H1 (cell line): ENCODE measurements around the gene TPRX1. TPM values are rescaled to one million over a fixed set of nuclear protein-coding genes. Genes with fewer than 3 reads are reported as not detected.
A peak's percentile ranks its signal among the peaks of the same experiment; 100 is the strongest.

Experiments
- CTCF ChIA-PET: fragments of 300-600 bp; sonication (Branson Sonifier 250); formaldehyde crosslinking; loops from one replicate; lab custom pipeline; 2021; ENCODE audit not compliant: partially characterized antibody; lab: Charles Lee
- POLR2A ChIA-PET: fragments of 300-600 bp; sonication (Branson Sonifier 250); formaldehyde crosslinking; loops from one replicate; lab custom pipeline; 2021; ENCODE audit warnings: inconsistent platforms; ENCODE audit not compliant: partially characterized antibody; lab: Charles Lee
- DNase-seq, 2 experiments: peaks; one replicate each; pipeline versions ENCODE4 v3.0.0 to v3.0.0-alpha.2; 2010 to 2022; ENCODE audit warnings: low spot score in 2 of 2, low read depth in 1 of 2, mixed read lengths in 1 of 2
- FAIRE-seq: peaks from 2 replicates; lab custom pipeline; 2011; peaks lifted over from hg19 to GRCh38; lab: Jason Lieb, UNC
- H2AFZ ChIP-seq: 2 replicates; pipeline ENCODE4 v1.8.1; 2012; ENCODE audit warnings: low read length, inconsistent platforms
- H2AK5ac ChIP-seq: 2 replicates; pipeline ENCODE4 v1.6.1; 2013; ENCODE audit warnings: low read depth, low read length
- H2BK120ac ChIP-seq: replicated peaks from 2 replicates; pipeline ENCODE3; 2013; ENCODE audit warnings: low read depth, low read length, inconsistent platforms
- H2BK12ac ChIP-seq: 2 replicates; pipeline ENCODE4 v1.6.1; 2013; ENCODE audit warnings: low read depth, low read length
- H2BK15ac ChIP-seq: 2 replicates; pipeline ENCODE4 v1.6.1; 2013; ENCODE audit warnings: low read length
- H2BK20ac ChIP-seq: 2 replicates; pipeline ENCODE4 v1.6.1; 2013; ENCODE audit warnings: low read length
- H2BK5ac ChIP-seq: 2 replicates; pipeline ENCODE4 v1.6.1; 2013; ENCODE audit warnings: low read depth, low read length
- H3K14ac ChIP-seq: 2 replicates; pipeline ENCODE4 v1.6.1; 2013; ENCODE audit warnings: inconsistent platforms; ENCODE audit not compliant: insufficient read length
- H3K18ac ChIP-seq: 2 replicates; pipeline ENCODE4 v1.6.1; 2013; ENCODE audit warnings: low read length; ENCODE audit errors: extremely low read depth
- H3K23ac ChIP-seq: 2 replicates; pipeline ENCODE4 v1.6.1; 2013; ENCODE audit warnings: inconsistent platforms; ENCODE audit not compliant: insufficient read length
- H3K23me2 ChIP-seq: 2 replicates; pipeline ENCODE4 v1.6.1; 2013; ENCODE audit warnings: low read depth, low read length
- H3K27ac ChIP-seq: 2 replicates; pipeline ENCODE4 v1.6.1; 2011; ENCODE audit warnings: low read depth, low read length, inconsistent platforms
- H3K27me3 ChIP-seq, 4 experiments: replicated peaks in 1 of 4; 1 replicate in 1 of 4; 2 replicates in 3 of 4; pipeline versions ENCODE4 v1.6.1 to v1.8.1; 2011 to 2013; ENCODE audit warnings: low read length in 3 of 4, mild to moderate bottlenecking in 3 of 4, inconsistent platforms in 2 of 4, mixed read lengths in 2 of 4, moderate library complexity in 1 of 4; ENCODE audit not compliant: control insufficient read depth in 3 of 4, insufficient read depth in 3 of 4; ENCODE audit errors: extremely low read depth in 1 of 4
- H3K36me3 ChIP-seq, 4 experiments: 2 replicates each; pipeline versions ENCODE4 v1.6.1 to v1.8.1; 2011 to 2013; ENCODE audit warnings: mild to moderate bottlenecking in 4 of 4, low read length in 3 of 4, moderate library complexity in 2 of 4, control low read depth in 1 of 4, inconsistent platforms in 1 of 4; ENCODE audit not compliant: insufficient read depth in 4 of 4, control insufficient read depth in 2 of 4
- H3K4ac ChIP-seq: replicated peaks from 2 replicates; pipeline ENCODE3; 2013; ENCODE audit warnings: low read length, low read depth, mixed read lengths, inconsistent platforms; ENCODE audit not compliant: insufficient read length
- H3K4me1 ChIP-seq, 4 experiments: replicated peaks in 1 of 4; 1 replicate in 1 of 4; 2 replicates in 3 of 4; pipeline versions ENCODE4 v1.6.1 to v1.8.1; 2011 to 2013; ENCODE audit warnings: low read length in 3 of 4, inconsistent platforms in 2 of 4, mixed read lengths in 1 of 4; ENCODE audit not compliant: insufficient read depth in 4 of 4, control insufficient read depth in 3 of 4
- H3K4me2 ChIP-seq, 2 experiments: 2 replicates each; pipeline versions ENCODE4 v1.6.1 to v1.8.1; 2011 to 2013; ENCODE audit warnings: low read depth in 2 of 2, low read length in 2 of 2, control low read depth in 1 of 2, inconsistent platforms in 1 of 2, mild to moderate bottlenecking in 1 of 2; ENCODE audit not compliant: insufficient read depth in 1 of 2
- H3K4me3 ChIP-seq, 4 experiments: fragments of 200-600, 300-600 bp in 1 of 4; sonication (generic), shearing (Covaris generic), sonication (Bioruptor Twin) in 1 of 4; 2 replicates each; pipeline versions ENCODE4 v1.5.1 to v1.8.1; 2011 to 2016; ENCODE audit warnings: low read length in 4 of 4, low read depth in 3 of 4, control low read depth in 2 of 4, inconsistent platforms in 2 of 4, mild to moderate bottlenecking in 2 of 4, mixed read lengths in 1 of 4, moderate library complexity in 1 of 4; ENCODE audit not compliant: insufficient read depth in 2 of 4; ENCODE audit errors: extremely low read depth in 1 of 4
- H3K56ac ChIP-seq: replicated peaks from 2 replicates; pipeline ENCODE3; 2013; ENCODE audit warnings: low read depth, mild to moderate bottlenecking, mixed read lengths, low read length, inconsistent platforms; ENCODE audit not compliant: insufficient read length
- H3K79me1 ChIP-seq: 2 replicates; pipeline ENCODE4 v1.6.1; 2013; ENCODE audit warnings: low read depth, low read length, control low read depth
- H3K79me2 ChIP-seq, 2 experiments: 2 replicates each; pipeline versions ENCODE4 v1.6.1 to v1.8.1; 2012 to 2013; ENCODE audit warnings: low read length in 2 of 2, mild to moderate bottlenecking in 2 of 2, inconsistent platforms in 1 of 2; ENCODE audit not compliant: insufficient read depth in 2 of 2, control insufficient read depth in 1 of 2
- H3K9ac ChIP-seq, 4 experiments: replicated peaks in 1 of 4; 1 replicate in 1 of 4; 2 replicates in 3 of 4; pipeline versions ENCODE4 v1.6.1 to v1.8.1; 2011 to 2013; ENCODE audit warnings: low read depth in 3 of 4, low read length in 3 of 4, control low read depth in 2 of 4, mild to moderate bottlenecking in 2 of 4, moderate library complexity in 2 of 4, inconsistent platforms in 1 of 4; ENCODE audit errors: extremely low read depth in 1 of 4
- H3K9me3 ChIP-seq, 2 experiments: 2 replicates each; pipeline versions ENCODE4 v1.6.1 to v1.8.1; 2012 to 2013; ENCODE audit warnings: mild to moderate bottlenecking in 2 of 2, moderate library complexity in 2 of 2, control low read depth in 1 of 2, inconsistent platforms in 1 of 2, low read depth in 1 of 2, low read length in 1 of 2, mixed read lengths in 1 of 2; ENCODE audit not compliant: insufficient read depth in 2 of 2
- H4K20me1 ChIP-seq, 2 experiments: replicated peaks in 1 of 2; 2 replicates each; pipeline versions ENCODE3 to v1.8.1; 2011 to 2013; ENCODE audit warnings: inconsistent platforms in 2 of 2, low read length in 2 of 2, mild to moderate bottlenecking in 1 of 2; ENCODE audit not compliant: insufficient read depth in 2 of 2, control insufficient read depth in 1 of 2
- H4K5ac ChIP-seq: 2 replicates; pipeline ENCODE4 v1.6.1; 2013; ENCODE audit warnings: low read length, low read depth, mixed read lengths, inconsistent platforms; ENCODE audit not compliant: insufficient read length
- H4K8ac ChIP-seq: 2 replicates; pipeline ENCODE4 v1.8.0; 2013; ENCODE audit warnings: mild to moderate bottlenecking, moderate library complexity, low read length, inconsistent platforms; ENCODE audit not compliant: insufficient read depth; ENCODE audit errors: extremely low read depth
- H4K91ac ChIP-seq: replicated peaks from 2 replicates; pipeline ENCODE3; 2013; ENCODE audit warnings: low read length, mixed read lengths, inconsistent platforms; ENCODE audit not compliant: insufficient read length
- BACH1 ChIP-seq: IDR thresholded peaks from 2 replicates; pipeline ENCODE4 v1.6.1; 2012; ENCODE audit warnings: low read length, improper control_type of control experiment
- CHD1 ChIP-seq: IDR thresholded peaks from 2 replicates; pipeline ENCODE4 v1.6.1; 2012; ENCODE audit warnings: low read depth, low read length, improper control_type of control experiment
- CTCF ChIP-seq, 3 experiments: IDR thresholded peaks; 1 replicate in 2 of 3; 2 replicates in 1 of 3; pipeline versions ENCODE4 v1.5.1 to v1.6.1; 2011; ENCODE audit warnings: low read length in 3 of 3, mild to moderate bottlenecking in 3 of 3, inconsistent platforms in 2 of 3, low read depth in 1 of 3, moderate library complexity in 1 of 3; ENCODE audit not compliant: insufficient read depth in 1 of 3; ENCODE audit errors: control extremely low read depth in 1 of 3
- E2F6 ChIP-seq: IDR thresholded peaks from 2 replicates; pipeline ENCODE4 v1.6.1; 2012; ENCODE audit warnings: inconsistent platforms
- EP300 ChIP-seq, 2 experiments: IDR thresholded peaks; 1 replicate in 1 of 2; 2 replicates in 1 of 2; pipeline ENCODE4 v1.6.1; 2011 to 2012; ENCODE audit warnings: low read depth in 2 of 2, low read length in 2 of 2, mild to moderate bottlenecking in 2 of 2, borderline replicate concordance in 1 of 2, inconsistent platforms in 1 of 2, moderate library complexity in 1 of 2
- KDM1A ChIP-seq: fragments of 200-600, 300-600 bp; sonication (generic); IDR thresholded peaks from 2 replicates; pipeline ENCODE4 v1.7.1; 2016; ENCODE audit warnings: mild to moderate bottlenecking, low read length, borderline replicate concordance
- KDM4A ChIP-seq: IDR thresholded peaks from one replicate; pipeline ENCODE4 v1.7.1; 2012; ENCODE audit warnings: low read depth, mild to moderate bottlenecking, moderate library complexity, low read length, inconsistent platforms; ENCODE audit not compliant: severe bottlenecking
- KDM5A ChIP-seq: fragments of 200-600 bp; IDR thresholded peaks from 2 replicates; pipeline ENCODE4 v1.7.1; 2012; ENCODE audit warnings: mild to moderate bottlenecking, low read length, inconsistent platforms, mixed read lengths
- RAD21 ChIP-seq, 2 experiments: IDR thresholded peaks in 1 of 2; conservative IDR thresholded peaks in 1 of 2; 2 replicates each; pipeline ENCODE4 v1.6.1; 2011; ENCODE audit warnings: low read depth in 2 of 2, low read length in 2 of 2, improper control_type of control experiment in 1 of 2, inconsistent platforms in 1 of 2, mild to moderate bottlenecking in 1 of 2, moderate library complexity in 1 of 2
- YY1 ChIP-seq: IDR thresholded peaks from 2 replicates; pipeline ENCODE4 v1.6.1; 2011; ENCODE audit warnings: low read depth, mild to moderate bottlenecking, low read length
- WGBS, 2 experiments: shearing (Covaris generic) in 1 of 2; methylation state at CpG; one replicate each; pipeline versions ENCODE4 v1.1.6 to v1.1.7; 2013 to 2015; ENCODE audit warnings: low lambda C conversion rate in 2 of 2, mixed read lengths in 2 of 2, inconsistent platforms in 1 of 2, low coverage in 1 of 2, missing lambda C conversion rate in 1 of 2; ENCODE audit not compliant: insufficient replicate concordance in 2 of 2, insufficient coverage in 1 of 2, insufficient read length in 1 of 2; ENCODE audit errors: extremely low coverage in 1 of 2, missing lambda C conversion rate in 1 of 2; 5-methylcytosine and 5-hydroxymethylcytosine counted together
- polyA plus RNA-seq, 7 experiments: library from polyadenylated mRNA; depleted of rRNA in 3 of 7; stranded (reverse) in 5 of 7; unstranded in 2 of 7; fragments of >200 nt in 5 of 7; fragments of 200-250 nt in 2 of 7; gene quantifications; 1 replicate in 5 of 7; 2 replicates in 1 of 7; 4 replicates in 1 of 7; pipeline versions ENCODE4 v1.2.1 to v1.2.3, GENCODE V29; 2011 to 2013; ENCODE audit warnings: missing spikeins in 2 of 7, mixed read lengths in 2 of 7
- total RNA-seq: library from RNA; stranded (reverse); fragmentation: NEBNext Ultra II Directional; extraction: Animal tissue kit (Norgen Biotek cat#: 25700); gene quantifications from 2 replicates; pipeline ENCODE4 v1.2.1, GENCODE V29; 2021

The TPRX1 gene
- total and polyA plus RNA-seq, 2 of the 8 experiments (the other 6 are each of a cell fraction or from before 2014, with no cell fraction given) = 0.03 TPM; not detected in 1

DNA sequence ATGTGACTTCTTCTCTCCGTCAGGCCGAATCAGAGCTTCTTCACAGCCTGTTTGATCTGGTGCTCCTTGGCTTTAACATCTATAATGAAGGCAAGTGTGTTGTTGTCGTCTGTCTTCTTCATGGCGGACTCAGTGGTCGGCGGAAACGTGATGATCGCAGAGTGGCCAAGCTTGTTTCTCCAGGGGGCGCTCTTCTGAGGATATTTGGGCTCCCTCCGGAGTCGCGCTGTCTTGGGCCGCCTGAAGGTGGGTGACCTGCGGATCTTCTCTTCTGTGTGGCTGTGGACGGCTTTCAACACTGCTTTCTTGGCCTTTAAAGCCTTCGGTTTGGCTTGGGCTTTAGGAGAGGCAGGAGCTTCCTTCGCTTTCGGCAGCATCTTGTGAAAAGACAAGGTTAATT is 9.8 kb downstream of the TPRX1 start:
- no peak overlapping the region for H3K56ac ChIP-seq
- no peak overlapping the region for H3K9ac ChIP-seq
- no peaks in the 10 kb centered on the region for H3K9me3 ChIP-seq
- H2BK15ac ChIP-seq = no peak overlapping the region
- no peaks in the 10 kb centered on the region for H3K79me2 ChIP-seq
- H2BK120ac ChIP-seq = no peak overlapping the region
- H4K5ac ChIP-seq = no peak overlapping the region
- H4K20me1 ChIP-seq = no peaks in the 10 kb centered on the region
- CTCF ChIA-PET = interaction anchor here (0.6 to 2.8 kb wide), 23 partner anchors 12 to 933 kb away, joined by 3 to 14 read pairs (median 4); partner anchors contain the start of genes EHD2 and SELENOW
- H3K14ac ChIP-seq = no peak overlapping the region
- H3K23ac ChIP-seq = no peak overlapping the region
- no peak overlapping the region for H2BK20ac ChIP-seq
- H4K91ac ChIP-seq = no peak overlapping the region
- DNase-seq (peak in 1 of 2 experiments; percentile 71), FAIRE-seq (no peak)
- H4K8ac ChIP-seq = no peak overlapping the region
- no peak overlapping the region for H2AK5ac ChIP-seq
- H3K4me1 ChIP-seq = no peaks in the 10 kb centered on the region; a peak in 2 of 7 replicates
- H3K27ac ChIP-seq = no peak overlapping the region
- H3K4ac ChIP-seq = no peak overlapping the region
- no peak overlapping the region for H3K18ac ChIP-seq
- no peaks in the 10 kb centered on the region for H3K23me2 ChIP-seq
- 81% methylated on average over 18 of the region's 18 CpGs; no CpG with 5 or more reads in 1 of the 2 experiments for WGBS, 2 experiments
- H3K4me3 ChIP-seq = no peak overlapping the region
- no peaks in the 10 kb centered on the region for H3K79me1 ChIP-seq
- no peaks in the 10 kb centered on the region for H3K27me3 ChIP-seq
- no peak overlapping the region for H3K4me2 ChIP-seq
- no peaks in the 10 kb centered on the region for H3K36me3 ChIP-seq
- no peak overlapping the region for H2BK5ac ChIP-seq
- no peak overlapping the region for H2AFZ ChIP-seq
- POLR2A ChIA-PET = interaction anchor here (0.6 to 1.3 kb wide), 2 partner anchors 25 to 483 kb away, joined by 3 read pairs; no protein-coding TSS in a partner anchor
- H2BK12ac ChIP-seq = no peak overlapping the region
- TF ChIP-seq CTCF (IDR thresholded peaks at IDR 0.05; ENCODE audit: control extremely low read depth in 1 of 3, insufficient read depth in 1 of 3, low read depth in 1 of 3, low read length in 3 of 3) (peak; percentile 61 to 75 (median 67)), EP300 (IDR thresholded peaks at IDR 0.05; ENCODE audit: borderline replicate concordance in 1 of 2, low read depth in 2 of 2, low read length in 2 of 2) (no peak), KDM1A (peak; percentile 28; the same call in 1 of the 2 replicates), BACH1 (no peak), KDM5A (no peak), CHD1 (no peak), RAD21 (IDR thresholded peaks at IDR 0.05 in 1 of 2, conservative IDR thresholded peaks at IDR 0.05 in 1 of 2; ENCODE audit: low read depth in 2 of 2, low read length in 2 of 2) (peak; percentile 12 to 39; a peak in 2 of 4 replicates), YY1 (0 out of 2 replicates have a peak, but pooled peaks have one; percentile 59), E2F6 (no peak), KDM4A (no peak)
